OCI-LY7 (cell line): ENCODE measurements around the gene ZBTB16.

ENCODE experiments used
- EZH2phosphoT487 ChIP-seq: fragments of 200-600 bp; sonication (generic); IDR thresholded peaks from 2 replicates; pipeline ENCODE4 v1.6.1; 2018; ENCODE audit warnings: low read depth, borderline replicate concordance, mild to moderate bottlenecking, mixed run types, antibody characterized with exemption, low read length, moderate library complexity, mixed read lengths
- TF ChIP-seq, protein P1 (sequence below): fragments of 200-600 bp; sonication (generic); conservative IDR thresholded peaks from 2 replicates; pipeline ENCODE4 v1.5.1; 2014; ENCODE audit warnings: mild to moderate bottlenecking, antibody characterized with exemption, low read length, moderate library complexity, mixed read lengths

DNA sequence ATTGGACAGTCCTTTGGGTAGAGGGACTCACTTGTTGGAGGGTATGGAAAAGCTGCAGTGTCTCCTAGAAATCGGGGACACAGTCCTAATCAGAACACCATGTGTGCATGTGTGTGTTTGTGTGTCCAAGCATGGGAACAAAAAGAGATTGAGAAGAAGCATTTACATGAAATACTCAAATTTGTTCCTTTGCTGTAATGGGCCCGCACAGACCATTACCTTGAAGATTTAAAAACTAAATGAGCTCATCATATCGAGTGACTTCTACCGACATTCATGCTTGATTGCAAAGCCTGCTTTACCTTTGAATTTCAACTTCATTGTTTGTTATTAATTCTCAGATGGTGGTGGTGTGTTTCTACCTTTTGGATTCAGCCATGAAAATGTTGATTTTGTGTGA, 106.9 kb downstream of the ZBTB16 start:
- no peak for TF ChIP-seq EZH2phosphoT487
- TF ChIP-seq, protein P1, sequence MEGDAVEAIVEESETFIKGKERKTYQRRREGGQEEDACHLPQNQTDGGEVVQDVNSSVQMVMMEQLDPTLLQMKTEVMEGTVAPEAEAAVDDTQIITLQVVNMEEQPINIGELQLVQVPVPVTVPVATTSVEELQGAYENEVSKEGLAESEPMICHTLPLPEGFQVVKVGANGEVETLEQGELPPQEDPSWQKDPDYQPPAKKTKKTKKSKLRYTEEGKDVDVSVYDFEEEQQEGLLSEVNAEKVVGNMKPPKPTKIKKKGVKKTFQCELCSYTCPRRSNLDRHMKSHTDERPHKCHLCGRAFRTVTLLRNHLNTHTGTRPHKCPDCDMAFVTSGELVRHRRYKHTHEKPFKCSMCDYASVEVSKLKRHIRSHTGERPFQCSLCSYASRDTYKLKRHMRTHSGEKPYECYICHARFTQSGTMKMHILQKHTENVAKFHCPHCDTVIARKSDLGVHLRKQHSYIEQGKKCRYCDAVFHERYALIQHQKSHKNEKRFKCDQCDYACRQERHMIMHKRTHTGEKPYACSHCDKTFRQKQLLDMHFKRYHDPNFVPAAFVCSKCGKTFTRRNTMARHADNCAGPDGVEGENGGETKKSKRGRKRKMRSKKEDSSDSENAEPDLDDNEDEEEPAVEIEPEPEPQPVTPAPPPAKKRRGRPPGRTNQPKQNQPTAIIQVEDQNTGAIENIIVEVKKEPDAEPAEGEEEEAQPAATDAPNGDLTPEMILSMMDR: no peak
